ENCODE measurements around the gene ADAMTSL5.

ADAMTSL5 gene

DNA sequence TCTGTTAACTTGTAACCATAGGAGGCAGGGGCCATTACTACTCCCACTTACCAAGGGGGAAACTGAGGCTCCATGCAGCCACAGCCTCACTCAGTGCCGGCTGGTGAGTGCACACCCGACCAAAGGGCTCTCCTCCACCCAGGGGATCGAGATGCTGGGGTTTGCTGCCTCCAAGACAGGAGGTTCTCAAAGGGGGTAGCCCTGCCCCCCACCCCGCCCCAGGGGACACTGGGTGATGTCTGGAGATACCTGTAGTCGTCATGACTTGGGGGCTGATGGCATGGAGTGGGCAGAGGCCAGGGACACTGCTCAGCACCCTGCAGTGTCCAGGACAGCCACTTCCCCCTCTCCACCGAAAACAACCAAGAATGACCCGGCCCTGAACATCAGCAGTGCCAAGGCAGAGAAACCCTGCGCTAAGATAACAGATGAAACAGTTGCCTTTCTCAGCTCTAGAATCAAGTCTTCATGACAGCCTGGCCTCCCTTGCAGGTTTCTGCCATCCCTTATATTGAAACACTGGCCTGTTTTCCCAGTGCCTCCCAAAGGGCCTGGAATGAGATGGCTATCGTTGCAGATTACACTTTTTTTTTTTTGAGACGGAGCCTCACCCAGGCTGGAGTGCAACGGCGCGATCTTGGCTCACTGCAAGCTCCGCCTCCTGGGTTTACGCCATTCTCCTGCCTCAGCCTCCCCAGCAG lies 18.6 kb downstream of the ADAMTSL5 start:
- H3K9ac ChIP-seq (ENCODE audit: low read length), result no peak overlapping the region
- no peak overlapping the region for H3K4me2 ChIP-seq (ENCODE audit: low read length)
- no peaks in the 10 kb centered on the region for H4K20me1 ChIP-seq (ENCODE audit: insufficient read depth, low read length)
- TF ChIP-seq, protein P1, sequence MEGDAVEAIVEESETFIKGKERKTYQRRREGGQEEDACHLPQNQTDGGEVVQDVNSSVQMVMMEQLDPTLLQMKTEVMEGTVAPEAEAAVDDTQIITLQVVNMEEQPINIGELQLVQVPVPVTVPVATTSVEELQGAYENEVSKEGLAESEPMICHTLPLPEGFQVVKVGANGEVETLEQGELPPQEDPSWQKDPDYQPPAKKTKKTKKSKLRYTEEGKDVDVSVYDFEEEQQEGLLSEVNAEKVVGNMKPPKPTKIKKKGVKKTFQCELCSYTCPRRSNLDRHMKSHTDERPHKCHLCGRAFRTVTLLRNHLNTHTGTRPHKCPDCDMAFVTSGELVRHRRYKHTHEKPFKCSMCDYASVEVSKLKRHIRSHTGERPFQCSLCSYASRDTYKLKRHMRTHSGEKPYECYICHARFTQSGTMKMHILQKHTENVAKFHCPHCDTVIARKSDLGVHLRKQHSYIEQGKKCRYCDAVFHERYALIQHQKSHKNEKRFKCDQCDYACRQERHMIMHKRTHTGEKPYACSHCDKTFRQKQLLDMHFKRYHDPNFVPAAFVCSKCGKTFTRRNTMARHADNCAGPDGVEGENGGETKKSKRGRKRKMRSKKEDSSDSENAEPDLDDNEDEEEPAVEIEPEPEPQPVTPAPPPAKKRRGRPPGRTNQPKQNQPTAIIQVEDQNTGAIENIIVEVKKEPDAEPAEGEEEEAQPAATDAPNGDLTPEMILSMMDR (IDR thresholded peaks at IDR 0.05; ENCODE audit: low read length), result no peak
- TF ChIP-seq EZH2 (IDR thresholded peaks at IDR 0.05; ENCODE audit: borderline replicate concordance, low read length), result no peak
- no peaks in the 10 kb centered on the region for H3K27me3 ChIP-seq (ENCODE audit: insufficient read depth, low read length)
- no peaks in the 10 kb centered on the region for H3K79me2 ChIP-seq (ENCODE audit: insufficient read depth, low read length)
- peaks cover 12% of the 10 kb centered on the region for H3K4me1 ChIP-seq (ENCODE audit: insufficient read depth, low read length, severe bottlenecking)
- H3F3A ChIP-seq (ENCODE audit: insufficient read depth, low read length), result no peaks in the 10 kb centered on the region
- no peak overlapping the region for H2AFZ ChIP-seq (ENCODE audit: low read length)
- H3K4me3 ChIP-seq (ENCODE audit: low read depth, low read length, poor library complexity, severe bottlenecking), result no peak overlapping the region
- H3K9me2 ChIP-seq (ENCODE audit: low read depth, low read length), result no peaks in the 10 kb centered on the region
- H3K36me3 ChIP-seq (ENCODE audit: insufficient read depth, low read length), result no peaks in the 10 kb centered on the region
- H3K9me3 ChIP-seq (ENCODE audit: low read length), result no peaks in the 10 kb centered on the region
- H3K27ac ChIP-seq (ENCODE audit: low read depth, low read length, poor library complexity, severe bottlenecking), result no peak overlapping the region

DNA sequence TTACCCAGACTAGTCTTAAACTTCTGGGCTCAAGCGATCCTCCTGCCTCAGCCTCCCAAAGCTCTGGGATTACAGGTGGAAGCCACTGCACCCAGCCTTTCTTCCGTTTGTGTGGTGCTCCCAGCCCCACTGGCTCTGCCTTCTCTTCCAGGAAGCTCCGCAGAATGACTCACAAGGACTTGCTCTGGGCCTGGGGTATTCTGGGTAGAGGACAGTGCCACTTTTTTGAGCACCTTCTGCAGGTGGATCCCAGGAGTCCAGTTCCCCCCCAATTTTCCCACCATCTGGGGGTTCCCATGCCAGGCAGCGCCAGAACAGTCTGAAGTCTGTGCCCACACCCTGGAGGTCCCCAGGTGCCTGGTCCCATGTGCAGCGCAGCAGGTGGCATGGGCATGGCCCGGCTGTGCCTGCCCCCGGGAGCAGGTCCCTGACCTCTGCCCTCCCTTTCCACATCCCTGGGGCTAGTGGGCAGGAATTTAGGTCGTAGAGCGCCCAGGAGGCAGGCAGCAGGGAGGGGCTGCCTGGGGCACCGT lies 20.3 kb downstream of the ADAMTSL5 start:
- H3K9ac ChIP-seq (ENCODE audit: low read length), result no peak overlapping the region
- no peaks in the 10 kb centered on the region for H3K79me2 ChIP-seq (ENCODE audit: insufficient read depth, low read length)
- no peak overlapping the region for H3K4me3 ChIP-seq (ENCODE audit: low read depth, low read length, poor library complexity, severe bottlenecking)
- H3K27me3 ChIP-seq (ENCODE audit: insufficient read depth, low read length), result no peaks in the 10 kb centered on the region
- no peaks in the 10 kb centered on the region for H3F3A ChIP-seq (ENCODE audit: insufficient read depth, low read length)
- H2AFZ ChIP-seq (ENCODE audit: low read length), result no peak overlapping the region
- H4K20me1 ChIP-seq (ENCODE audit: insufficient read depth, low read length), result no peaks in the 10 kb centered on the region
- no peaks in the 10 kb centered on the region for H3K9me2 ChIP-seq (ENCODE audit: low read depth, low read length)
- no peak overlapping the region for H3K4me2 ChIP-seq (ENCODE audit: low read length)
- no peak overlapping the region for H3K27ac ChIP-seq (ENCODE audit: low read depth, low read length, poor library complexity, severe bottlenecking)
- H3K4me1 ChIP-seq (ENCODE audit: insufficient read depth, low read length, severe bottlenecking), result peaks cover 13% of the 10 kb centered on the region
- no peaks in the 10 kb centered on the region for H3K36me3 ChIP-seq (ENCODE audit: insufficient read depth, low read length)
- TF ChIP-seq, protein P1 (IDR thresholded peaks at IDR 0.05; ENCODE audit: low read length), result no peak
- no peak for TF ChIP-seq EZH2 (IDR thresholded peaks at IDR 0.05; ENCODE audit: borderline replicate concordance, low read length)
- H3K9me3 ChIP-seq (ENCODE audit: low read length), result no peaks in the 10 kb centered on the region

DNA sequence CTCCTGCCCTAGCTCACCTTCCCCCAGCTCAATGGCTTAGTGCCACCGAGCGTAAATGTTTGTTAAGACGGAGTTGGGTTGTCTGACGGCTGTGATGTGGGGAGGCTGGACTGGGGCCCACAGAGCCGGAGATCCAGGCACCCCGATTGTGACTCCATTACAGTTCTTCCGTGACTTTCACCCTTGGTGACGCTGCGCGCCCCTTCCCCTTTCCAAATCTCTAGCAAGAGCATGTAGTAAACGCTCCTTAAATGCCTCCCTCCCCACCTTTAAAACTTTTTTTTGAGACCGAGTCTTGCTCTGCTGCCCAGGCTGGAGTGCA lies 21.0 kb downstream of the ADAMTSL5 start:
- Histone ChIP-seq H3K9ac (ENCODE audit: low read length) (no peak overlapping the region), H3K9me3 (ENCODE audit: low read length) (no peaks in the 10 kb centered on the region), H3F3A (ENCODE audit: insufficient read depth, low read length) (no peaks in the 10 kb centered on the region), H2AFZ (ENCODE audit: low read length) (no peak overlapping the region), H3K4me2 (ENCODE audit: low read length) (no peak overlapping the region), H3K27me3 (ENCODE audit: insufficient read depth, low read length) (no peaks in the 10 kb centered on the region), H3K4me3 (ENCODE audit: low read depth, low read length, poor library complexity, severe bottlenecking) (no peak overlapping the region), H3K9me2 (ENCODE audit: low read depth, low read length) (no peaks in the 10 kb centered on the region), H3K79me2 (ENCODE audit: insufficient read depth, low read length) (no peaks in the 10 kb centered on the region), H3K36me3 (ENCODE audit: insufficient read depth, low read length) (no peaks in the 10 kb centered on the region), H3K4me1 (ENCODE audit: insufficient read depth, low read length, severe bottlenecking) (peaks cover 13% of the 10 kb centered on the region), H3K27ac (ENCODE audit: low read depth, low read length, poor library complexity, severe bottlenecking) (no peak overlapping the region), H4K20me1 (ENCODE audit: insufficient read depth, low read length) (no peaks in the 10 kb centered on the region)
- TF ChIP-seq, protein P1 (IDR thresholded peaks at IDR 0.05; ENCODE audit: low read length), result no peak
- no peak for TF ChIP-seq EZH2 (IDR thresholded peaks at IDR 0.05; ENCODE audit: borderline replicate concordance, low read length)

Data from OCI-LY1 (cell line).